HK-2 (cell line): ENCODE data around the gene TNFRSF21.
"Not testable (repeated sequence)": the region's sequence is repeated elsewhere in the genome, so short reads cannot be mapped to it uniquely, and the experiment has no call there.

ENCODE experiments used
- DNase-seq: peaks from one replicate; pipeline ENCODE4 v3.0.0-alpha.2; 2018; ENCODE audit not compliant: unreplicated experiment

The TNFRSF21 gene

GRCh38 chr6:47223251-47223650 is 86.5 kb downstream of the TNFRSF21 start:
- not testable (repeated sequence) for DNase-seq

GRCh38 chr6:47221565-47221964 is 88.1 kb downstream of the TNFRSF21 start:
- no peak for DNase-seq

GRCh38 chr6:47209632-47210031 is 100.1 kb downstream of the TNFRSF21 start:
- no peak for DNase-seq

- DNase-seq = no peak
Measured at GRCh38 chr6:47207261-47207660, 102.4 kb downstream of the TNFRSF21 start.

GRCh38 chr6:47206626-47207025 is 103.1 kb downstream of the TNFRSF21 start:
- DNase-seq = no peak

GRCh38 chr6:47203938-47204611 is 105.6 kb downstream of the TNFRSF21 start:
- DNase-seq = no peak

GRCh38 chr6:47203266-47203937 is 106.3 kb downstream of the TNFRSF21 start:
- no peak for DNase-seq

GRCh38 chr6:47202644-47203205 is 107.0 kb downstream of the TNFRSF21 start:
- DNase-seq = no peak

GRCh38 chr6:47200536-47201334 is 109.0 kb downstream of the TNFRSF21 start:
- no peak for DNase-seq

GRCh38 chr6:47197682-47198640 is 111.7 kb downstream of the TNFRSF21 start:
- DNase-seq = no peak

GRCh38 chr6:47196113-47196512 is 113.6 kb downstream of the TNFRSF21 start:
- no peak for DNase-seq

GRCh38 chr6:47195011-47195650 is 114.6 kb downstream of the TNFRSF21 start:
- DNase-seq = no peak

- DNase-seq = peak; percentile 44
Measured at GRCh38 chr6:47188588-47189021, 121.1 kb downstream of the TNFRSF21 start.

- DNase-seq = no peak
Measured at GRCh38 chr6:47187893-47188587, 121.7 kb downstream of the TNFRSF21 start.

GRCh38 chr6:47187113-47187512 is 122.6 kb downstream of the TNFRSF21 start:
- DNase-seq = no peak

GRCh38 chr6:47182291-47182957 is 127.3 kb downstream of the TNFRSF21 start:
- DNase-seq = no peak

- no peak for DNase-seq
Measured at GRCh38 chr6:47181681-47182080, 128.0 kb downstream of the TNFRSF21 start.
